Stimulated activated CD8-positive, alpha-beta memory T cell treated with anti-CD3 and anti-CD28 coated beads, Interleukin-15, amount 100 ng/mL, for 48 hours (primary cell): ENCODE results near the gene DCAF6.
A peak's percentile ranks its signal among the peaks of the same experiment; 100 is the strongest.
"Not testable (repeated sequence)": the region's sequence is repeated elsewhere in the genome, so short reads cannot be mapped to it uniquely, and the experiment has no call there.

Source experiments
- DNase-seq, 2 donors: peaks; one replicate each; pipeline ENCODE4 v3.0.0-alpha.2; 2020; ENCODE audit warnings: low read depth in 2 of 2

DCAF6 gene

GRCh38 chr1:167936068-167936929 is at the start of gene DCAF6:
Gene DCAF6, plus strand, starts transcription at chr1:167936683. Its CDS starts 229 bp downstream, at chr1:167936912.
- DNase-seq = peak; percentile 96 to 97

- not testable (repeated sequence) for DNase-seq
Measured at GRCh38 chr1:167887187-167887586, 49.3 kb upstream of the DCAF6 start.

- DNase-seq = no peak
Measured at GRCh38 chr1:167890400-167890799, 46.1 kb upstream of the DCAF6 start.

- DNase-seq = no peak
Measured at GRCh38 chr1:167893798-167894197, 42.7 kb upstream of the DCAF6 start.

- no peak for DNase-seq
Measured at GRCh38 chr1:167898578-167899222, 37.8 kb upstream of the DCAF6 start.

GRCh38 chr1:167899253-167899681 is 37.2 kb upstream of the DCAF6 start:
- DNase-seq = no peak

GRCh38 chr1:167900907-167901306 is 35.6 kb upstream of the DCAF6 start:
- no peak for DNase-seq

- DNase-seq = no peak
Measured at GRCh38 chr1:167904652-167905130, 31.8 kb upstream of the DCAF6 start.

- no peak for DNase-seq
Measured at GRCh38 chr1:167905182-167905581, 31.3 kb upstream of the DCAF6 start.

GRCh38 chr1:167905671-167906070 is 30.8 kb upstream of the DCAF6 start:
- no peak for DNase-seq

- no peak for DNase-seq
Measured at GRCh38 chr1:167909691-167910180, 26.7 kb upstream of the DCAF6 start.

- DNase-seq = no peak
Measured at GRCh38 chr1:167910530-167910929, 26.0 kb upstream of the DCAF6 start.

GRCh38 chr1:167911413-167911812 is 25.1 kb upstream of the DCAF6 start:
- no peak for DNase-seq

GRCh38 chr1:167912294-167912693 is 24.2 kb upstream of the DCAF6 start:
- DNase-seq = no peak

- no peak for DNase-seq
Measured at GRCh38 chr1:167913895-167914496, 22.5 kb upstream of the DCAF6 start, which contains the start of gene ADCY10. Gene ADCY10, minus strand, starts transcription at chr1:167914134. Its CDS starts 8,994 bp downstream, at chr1:167905140.

- DNase-seq = no peak
Measured at GRCh38 chr1:167915569-167915968, 20.9 kb upstream of the DCAF6 start.

- no peak for DNase-seq
Measured at GRCh38 chr1:167916766-167917511, 19.5 kb upstream of the DCAF6 start.

- no peak for DNase-seq
Measured at GRCh38 chr1:167922023-167922422, 14.5 kb upstream of the DCAF6 start.

- no peak for DNase-seq
Measured at GRCh38 chr1:167922611-167923074, 13.8 kb upstream of the DCAF6 start.

- no peak for DNase-seq
Measured at GRCh38 chr1:167923324-167924056, 13.0 kb upstream of the DCAF6 start.

GRCh38 chr1:167924102-167924501 is 12.4 kb upstream of the DCAF6 start:
- no peak for DNase-seq
